Measurements from ENCODE around the gene RGS6.

- no peak for TF ChIP-seq TAF1 (IDR thresholded peaks at IDR 0.05; ENCODE audit: borderline replicate concordance, low read depth, low read length)
- no peak for TF ChIP-seq POLR2A (IDR thresholded peaks at IDR 0.05; ENCODE audit: low read depth, low read length)
- no peak for TF ChIP-seq POLR2AphosphoS5 (IDR thresholded peaks at IDR 0.05; ENCODE audit: low read depth, low read length)
Measured at GRCh38 chr14:72172597-72172996, 240.4 kb downstream of the RGS6 start.

Data from GM12892 (cell line).